IPS-18c (cell line): ENCODE data around the gene KRTAP29-1.
"Not testable (repeated sequence)": the region's sequence is repeated elsewhere in the genome, so short reads cannot be mapped to it uniquely, and the experiment has no call there.

Experiments
- H3K4me3 ChIP-seq: 2 replicates; pipeline ENCODE4 v1.7.0; 2013; ENCODE audit warnings: low read depth, mild to moderate bottlenecking, low read length, moderate library complexity; ENCODE audit not compliant: insufficient read depth
- H3K9me3 ChIP-seq: one replicate; pipeline ENCODE4 v1.6.1; 2013; ENCODE audit warnings: mild to moderate bottlenecking, low read length, moderate library complexity; ENCODE audit not compliant: control insufficient read depth, insufficient read depth

The KRTAP29-1 gene

DNA sequence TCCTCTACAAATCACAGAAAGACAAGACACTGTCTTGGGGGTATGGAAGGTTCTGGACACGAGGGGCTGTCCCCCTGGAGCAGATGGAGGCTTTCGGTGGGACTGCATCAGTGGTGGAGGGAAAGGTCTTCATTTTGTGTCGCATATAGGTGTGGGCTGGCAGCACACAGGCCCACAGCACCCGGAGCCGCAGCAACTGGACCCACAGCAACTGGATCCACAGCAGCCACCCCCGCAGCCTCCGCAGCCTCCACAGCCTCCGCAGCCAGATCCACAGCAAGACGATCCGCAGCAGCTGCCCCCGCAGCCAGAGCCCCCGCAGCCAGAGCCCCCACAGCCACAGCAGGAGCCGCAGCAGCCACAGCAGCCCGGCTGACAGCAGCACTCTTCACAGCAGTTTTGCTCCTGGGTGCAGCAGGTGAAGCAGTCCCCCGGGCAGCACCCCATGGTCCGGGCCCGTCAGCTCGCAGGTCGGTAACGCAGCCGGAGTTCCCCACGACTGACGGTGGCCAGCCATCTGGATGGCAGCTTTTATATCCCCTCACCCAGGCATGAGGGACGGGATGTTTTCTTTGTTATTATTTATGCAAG is 12.6 kb upstream of the KRTAP29-1 start, which contains the start of gene KRTAP17-1:
TSS of gene KRTAP17-1 (minus strand) at position 507 of the 591 bp plus-strand sequence. CDS start at position 447, 60 bp downstream.
- H3K9me3 ChIP-seq: peaks cover 2% of the 10 kb centered on the region

GRCh38 chr17:41311111-41311510 is 8.5 kb upstream of the KRTAP29-1 start:
- H3K9me3 ChIP-seq: peaks cover 2% of the 10 kb centered on the region
- H3K4me3 ChIP-seq: no peak overlapping the region

More for the DNA sequence above, 12.6 kb upstream of the KRTAP29-1 start, which contains the start of gene KRTAP17-1:
- no peak within 1 kb of the TSS for H3K4me3 ChIP-seq

GRCh38 chr17:41308918-41309359 is 6.3 kb upstream of the KRTAP29-1 start, which contains the start of gene KRTAP16-1:
Gene KRTAP16-1, minus strand, starts transcription at chr17:41309309. Its CDS starts 56 bp downstream, at chr17:41309253.
- Histone ChIP-seq H3K9me3 (no peaks in the 10 kb centered on the region), H3K4me3 (no peak within 1 kb of the TSS)

DNA sequence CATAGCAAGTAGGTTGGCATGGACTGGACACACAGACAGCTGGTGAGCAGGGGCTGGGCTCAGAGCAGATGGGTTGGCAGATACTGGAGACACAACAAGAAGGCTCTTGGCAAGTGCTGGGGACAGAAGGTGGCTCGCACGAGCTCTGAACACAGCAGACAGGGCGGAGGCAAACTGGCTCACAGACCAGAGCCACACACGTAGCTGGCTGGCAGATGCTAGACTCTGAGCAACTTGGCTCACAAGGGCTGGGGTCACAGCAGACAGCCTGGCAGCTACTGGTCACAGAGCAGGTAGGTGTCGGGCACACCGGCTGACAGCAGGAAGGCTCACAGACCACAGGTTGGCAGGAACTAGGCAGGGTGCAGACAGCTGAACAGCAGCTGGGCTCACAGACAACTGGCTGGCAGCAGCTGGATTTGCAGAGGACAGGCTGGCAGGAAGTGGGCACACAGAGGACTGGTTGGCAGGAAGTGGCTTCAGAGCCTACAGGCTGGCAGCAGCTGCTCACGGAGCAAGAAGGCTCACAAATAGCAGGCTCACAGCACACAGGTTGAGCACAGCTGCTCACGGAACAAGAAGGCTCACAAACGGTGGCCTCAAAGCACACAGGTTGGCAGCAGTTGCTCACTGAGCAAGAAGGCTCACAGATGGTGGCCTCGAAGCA is 5.7 kb upstream of the KRTAP29-1 start:
- Histone ChIP-seq H3K4me3 (no peak overlapping the region), H3K9me3 (no peaks in the 10 kb centered on the region)

GRCh38 chr17:41307647-41308046 is 5.0 kb upstream of the KRTAP29-1 start:
- no peak overlapping the region for H3K4me3 ChIP-seq

GRCh38 chr17:41304091-41304490 is 1.4 kb upstream of the KRTAP29-1 start:
- Histone ChIP-seq H3K9me3 (no peaks in the 10 kb centered on the region), H3K4me3 (no peak overlapping the region)

More at GRCh38 chr17:41307647-41308046, 5.0 kb upstream of the KRTAP29-1 start:
- no peaks in the 10 kb centered on the region for H3K9me3 ChIP-seq

DNA sequence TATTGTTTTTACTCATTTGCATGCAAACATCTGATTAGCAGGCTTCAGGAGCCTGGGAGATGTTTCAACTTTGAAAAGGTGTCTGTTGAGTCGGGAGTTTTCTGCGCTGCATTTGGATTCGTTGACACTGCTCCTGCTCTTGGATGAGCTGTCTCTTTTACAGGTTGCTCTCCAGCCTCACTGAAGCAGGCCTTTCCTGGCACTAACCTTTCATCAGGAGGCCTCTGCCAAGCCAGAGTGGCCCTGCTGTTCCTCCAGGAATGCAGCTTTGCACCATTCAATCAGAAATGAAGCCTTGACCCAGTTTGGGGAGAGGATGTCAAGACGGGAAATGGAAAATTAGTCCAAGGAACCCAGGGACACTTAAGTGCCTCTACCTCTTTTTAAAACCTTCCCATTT is 330 bp upstream of the KRTAP29-1 start:
- H3K9me3 ChIP-seq: no peaks in the 10 kb centered on the region
- no peak overlapping the region for H3K4me3 ChIP-seq

DNA sequence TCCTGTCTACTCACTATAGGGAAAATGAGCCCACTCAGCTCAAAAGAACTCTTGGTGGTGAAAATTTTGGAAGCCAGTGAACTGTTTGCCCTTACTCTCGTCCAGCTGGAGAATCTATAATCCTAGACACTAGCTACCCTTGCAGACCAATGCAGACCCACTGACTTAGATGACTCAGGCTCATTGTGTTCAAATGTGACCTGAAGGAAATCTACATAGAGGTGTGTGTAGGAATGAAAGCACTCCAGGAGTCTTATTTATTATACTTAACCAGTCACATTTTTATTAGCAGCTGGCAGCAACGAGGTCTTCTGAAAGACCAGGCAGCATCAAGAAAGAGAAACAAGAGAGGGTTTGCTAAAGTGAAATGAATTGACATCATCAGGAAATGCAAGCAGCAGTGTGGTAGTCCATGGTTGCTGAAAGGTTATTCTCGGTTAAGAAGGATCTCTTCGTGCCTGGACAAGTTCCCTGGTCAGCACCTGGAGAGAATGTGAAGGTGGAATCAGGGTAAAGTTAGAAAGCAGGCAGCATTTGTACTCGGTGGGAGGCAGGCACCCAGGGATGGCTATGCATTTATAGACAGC is 1.4 kb downstream of the KRTAP29-1 start:
- H3K4me3 ChIP-seq: no peak overlapping the region
- H3K9me3 ChIP-seq: no peaks in the 10 kb centered on the region

- no peak overlapping the region for H3K4me3 ChIP-seq
- no peaks in the 10 kb centered on the region for H3K9me3 ChIP-seq
These were observed 4.1 kb downstream of the KRTAP29-1 start for GRCh38 chr17:41298458-41299135.

GRCh38 chr17:41296846-41297245 is 5.8 kb downstream of the KRTAP29-1 start:
- Histone ChIP-seq H3K4me3 (no peak overlapping the region), H3K9me3 (no peaks in the 10 kb centered on the region)

GRCh38 chr17:41294016-41294415 is 8.6 kb downstream of the KRTAP29-1 start:
- H3K4me3 ChIP-seq: no peak overlapping the region
- no peaks in the 10 kb centered on the region for H3K9me3 ChIP-seq

DNA sequence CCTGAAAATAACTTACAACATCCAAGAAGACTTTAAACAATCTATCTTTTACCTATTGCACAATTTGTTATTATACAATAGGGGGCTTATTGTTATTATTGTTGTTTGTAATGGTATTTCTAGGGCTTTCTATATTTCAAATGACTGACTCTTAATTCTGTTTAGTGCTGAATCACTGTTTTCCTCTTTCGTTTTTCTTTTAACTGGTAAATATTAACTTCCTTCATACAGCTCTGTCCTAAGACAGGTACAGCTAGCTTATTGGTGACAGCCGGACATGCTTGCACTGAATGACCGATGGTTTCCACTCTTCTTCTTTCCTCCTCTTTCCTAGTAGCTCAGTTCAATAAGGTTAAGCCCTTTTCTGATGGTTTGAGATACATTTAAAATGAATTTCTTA is 15.6 kb downstream of the KRTAP29-1 start:
- Histone ChIP-seq H3K9me3 (no peaks in the 10 kb centered on the region), H3K4me3 (no peak overlapping the region)

DNA sequence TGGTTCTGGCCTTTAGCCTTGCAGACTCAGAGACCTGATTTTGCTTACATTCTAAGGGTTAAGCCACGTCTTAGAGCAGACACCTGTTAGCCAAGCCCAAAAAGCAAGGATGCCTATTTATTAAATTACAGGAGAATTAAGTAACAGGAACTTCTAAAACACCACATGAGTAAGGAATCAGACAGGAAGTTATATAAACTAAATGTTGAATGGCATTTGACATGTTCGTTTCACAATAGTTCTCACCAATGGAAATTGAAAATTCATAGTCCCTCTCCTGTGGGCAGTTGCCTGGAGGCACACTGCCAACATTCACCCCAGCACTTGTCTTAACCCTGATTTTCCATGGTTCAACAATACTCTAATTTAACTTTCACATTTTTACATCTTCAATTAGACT is 18.1 kb downstream of the KRTAP29-1 start:
- no peaks in the 10 kb centered on the region for H3K9me3 ChIP-seq
- H3K4me3 ChIP-seq: no peak overlapping the region

DNA sequence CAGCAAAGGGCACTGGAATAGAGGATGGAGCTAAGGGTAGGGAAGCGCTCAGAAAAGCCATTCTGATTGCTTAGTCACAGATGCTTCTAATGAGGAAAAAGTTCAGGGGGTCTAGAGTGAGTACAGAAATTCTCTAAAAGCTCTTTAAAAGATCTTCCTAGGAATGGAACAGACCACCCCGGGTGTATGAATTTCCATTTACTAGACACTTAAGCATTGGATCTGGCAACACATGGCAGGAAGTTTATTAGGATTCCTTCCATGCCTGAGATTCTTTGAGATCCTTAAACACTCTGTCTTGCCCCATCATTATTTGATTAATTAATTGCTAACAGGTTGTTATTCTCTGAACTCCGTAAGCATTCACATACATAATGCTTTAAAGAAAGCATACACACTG is 18.6 kb downstream of the KRTAP29-1 start:
- no peak overlapping the region for H3K4me3 ChIP-seq

DNA sequence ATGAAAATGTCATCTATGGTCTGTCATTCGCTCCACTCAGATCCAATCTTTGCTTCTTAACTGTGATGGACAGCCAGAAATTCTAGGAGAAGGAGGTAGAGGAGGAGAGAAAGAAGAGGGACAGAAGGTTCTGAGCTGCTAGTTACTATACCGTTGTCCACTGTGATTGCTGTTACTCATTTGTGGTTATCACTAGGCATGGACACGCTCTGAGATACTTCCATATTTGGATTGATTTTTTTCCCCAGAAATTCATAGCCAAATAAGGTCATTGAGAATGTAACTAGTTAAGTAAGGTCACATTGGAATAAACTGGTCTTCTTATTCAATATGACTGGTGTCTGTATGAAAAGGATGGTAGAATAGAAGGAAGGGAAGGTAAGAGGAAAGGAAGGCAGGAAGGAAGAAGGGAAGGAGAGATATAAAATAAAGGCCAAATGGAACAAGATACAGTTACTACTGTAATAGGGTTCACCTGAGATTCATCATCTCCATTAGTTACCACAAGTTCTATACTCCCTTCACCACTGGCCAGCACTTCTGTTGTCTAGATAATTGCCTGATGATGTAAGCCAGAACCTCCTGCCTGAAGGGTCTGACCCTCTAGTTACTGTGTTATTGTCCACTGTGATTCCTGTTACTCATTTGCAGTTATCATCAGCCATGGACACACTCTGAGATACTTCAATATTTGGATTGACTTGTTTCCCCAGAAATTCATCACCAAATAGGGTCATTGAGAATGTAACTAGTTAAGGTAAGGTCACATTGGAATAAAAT is 24.3 kb downstream of the KRTAP29-1 start:
- H3K9me3 ChIP-seq: no peaks in the 10 kb centered on the region

More for the DNA sequence above, 18.6 kb downstream of the KRTAP29-1 start:
- no peaks in the 10 kb centered on the region for H3K9me3 ChIP-seq

GRCh38 chr17:41275648-41276190 is 26.9 kb downstream of the KRTAP29-1 start, which contains the start of gene KRTAP9-7:
Gene KRTAP9-7, plus strand, starts transcription at chr17:41275698. Its CDS starts 0 bp downstream, at chr17:41275698.
- not testable (repeated sequence) for H3K9me3 ChIP-seq, H3K4me3 ChIP-seq

More for the DNA sequence above, 24.3 kb downstream of the KRTAP29-1 start:
- no peak overlapping the region for H3K4me3 ChIP-seq
